ENCODE results near the gene JAKMIP1. TPM values are rescaled to one million over a fixed set of nuclear protein-coding genes. Genes with fewer than 3 reads are reported as not detected.

JAKMIP1 gene
- total RNA-seq, 1 experiment from 2014 or later: not detected

DNA sequence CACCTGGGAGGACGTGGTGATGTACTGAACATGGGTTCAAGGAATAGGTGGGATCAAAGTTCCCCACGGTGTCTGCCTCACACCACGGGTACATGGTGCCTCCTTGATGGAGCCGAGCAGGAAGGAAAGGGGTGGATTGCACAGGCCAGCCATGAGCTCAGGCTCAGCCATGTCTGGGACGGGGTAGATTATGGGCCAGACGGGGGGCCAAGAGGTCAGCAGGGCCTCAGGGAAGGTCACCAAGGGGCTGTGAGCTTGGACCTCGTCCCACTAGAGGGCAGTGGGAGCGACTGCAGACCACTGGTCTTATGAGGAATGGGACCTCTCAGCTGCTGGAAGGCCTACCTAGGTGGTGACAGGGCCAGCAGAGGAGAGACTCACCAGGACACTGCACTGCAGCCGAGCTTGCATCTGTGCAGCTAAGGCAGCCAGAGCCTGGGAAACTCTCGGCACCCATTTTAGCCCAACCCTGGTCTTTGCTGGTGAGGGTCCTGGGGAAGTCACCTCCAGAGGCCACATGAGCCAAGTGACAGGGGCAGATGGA is 38.4 kb downstream of the JAKMIP1 start:
- no peak for DNase-seq
- no peaks in the 10 kb centered on the region for H3K4me1 ChIP-seq
- no peak overlapping the region for H3K27ac ChIP-seq
- H3K36me3 ChIP-seq: no peaks in the 10 kb centered on the region
- no peaks in the 10 kb centered on the region for H3K9me3 ChIP-seq (replicated peaks)
- no peak overlapping the region for H3K4me3 ChIP-seq
- H3K27me3 ChIP-seq: peaks cover 4% of the 10 kb centered on the region

DNA sequence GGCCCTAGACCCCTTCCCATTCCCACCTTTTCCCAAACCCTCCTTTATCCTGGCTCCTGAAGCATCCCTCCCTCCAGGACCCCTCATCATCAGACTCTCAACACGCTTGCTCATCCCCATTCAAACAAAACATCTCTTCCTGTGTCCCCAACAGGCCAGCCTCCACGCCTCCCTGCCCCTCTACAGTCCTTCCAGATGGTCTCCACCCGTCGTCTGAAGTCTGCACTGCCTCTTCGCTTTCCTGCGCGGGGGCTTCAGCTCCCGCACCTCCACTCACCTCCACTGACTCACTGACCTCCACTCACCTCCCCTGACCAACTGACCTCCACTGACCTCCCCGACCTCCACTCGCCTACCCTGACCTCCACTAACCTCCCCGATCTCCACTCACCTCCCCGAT is 39.8 kb downstream of the JAKMIP1 start:
- Histone ChIP-seq H3K27me3 (peaks cover 4% of the 10 kb centered on the region), H3K36me3 (no peaks in the 10 kb centered on the region), H3K4me1 (no peaks in the 10 kb centered on the region), H3K9me3 (replicated peaks) (no peaks in the 10 kb centered on the region), H3K27ac (no peak overlapping the region), H3K4me3 (no peak overlapping the region)
- no peak for DNase-seq

- H3K4me3 ChIP-seq: no peak overlapping the region
- H3K36me3 ChIP-seq: no peaks in the 10 kb centered on the region
- no peaks in the 10 kb centered on the region for H3K4me1 ChIP-seq
- H3K9me3 ChIP-seq (replicated peaks): no peaks in the 10 kb centered on the region
- DNase-seq: no peak
- peaks cover 18% of the 10 kb centered on the region for H3K27me3 ChIP-seq
- no peak overlapping the region for H3K27ac ChIP-seq
These were observed 42.4 kb downstream of the JAKMIP1 start for GRCh38 chr4:6157926-6158325.

DNA sequence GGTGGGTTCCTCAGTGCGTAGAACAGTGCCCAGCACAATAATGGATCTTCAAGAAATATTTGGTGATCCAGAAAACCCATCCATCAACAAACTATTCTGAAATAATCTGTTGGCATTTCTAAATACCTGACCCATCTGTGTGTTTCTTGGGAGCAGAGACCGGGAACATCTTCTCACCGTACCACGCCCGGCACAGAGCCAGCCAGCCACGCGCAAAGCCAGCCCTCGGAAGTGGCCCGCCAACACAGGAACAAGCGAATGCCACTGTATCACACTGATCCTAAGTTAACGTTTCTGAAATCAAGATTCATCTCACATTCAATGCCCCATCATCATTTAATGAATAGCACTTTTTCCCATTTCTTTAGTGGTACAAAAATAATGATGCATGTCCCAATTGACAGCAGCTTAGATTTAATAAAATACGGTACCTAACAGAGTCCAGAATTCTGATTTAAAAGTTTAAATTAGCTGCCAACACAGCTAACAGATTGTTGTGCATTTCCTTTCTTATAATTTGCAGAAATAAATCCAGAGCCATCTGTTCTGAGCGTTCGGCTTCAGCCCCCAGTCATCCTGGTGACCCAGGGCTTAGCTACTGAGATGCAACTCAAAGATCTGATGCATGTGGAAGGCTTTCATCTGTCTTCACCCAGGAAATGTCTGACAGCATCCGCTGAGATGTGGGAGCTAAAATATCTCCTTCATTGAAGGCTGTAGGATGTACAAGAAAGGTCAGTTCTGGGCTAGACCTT is 44.2 kb downstream of the JAKMIP1 start:
- DNase-seq: no peak
- no peaks in the 10 kb centered on the region for H3K4me1 ChIP-seq
- no peak overlapping the region for H3K27ac ChIP-seq
- H3K36me3 ChIP-seq: no peaks in the 10 kb centered on the region
- no peak overlapping the region for H3K4me3 ChIP-seq
- H3K9me3 ChIP-seq (replicated peaks): no peaks in the 10 kb centered on the region
- H3K27me3 ChIP-seq: peaks cover 22% of the 10 kb centered on the region

DNA sequence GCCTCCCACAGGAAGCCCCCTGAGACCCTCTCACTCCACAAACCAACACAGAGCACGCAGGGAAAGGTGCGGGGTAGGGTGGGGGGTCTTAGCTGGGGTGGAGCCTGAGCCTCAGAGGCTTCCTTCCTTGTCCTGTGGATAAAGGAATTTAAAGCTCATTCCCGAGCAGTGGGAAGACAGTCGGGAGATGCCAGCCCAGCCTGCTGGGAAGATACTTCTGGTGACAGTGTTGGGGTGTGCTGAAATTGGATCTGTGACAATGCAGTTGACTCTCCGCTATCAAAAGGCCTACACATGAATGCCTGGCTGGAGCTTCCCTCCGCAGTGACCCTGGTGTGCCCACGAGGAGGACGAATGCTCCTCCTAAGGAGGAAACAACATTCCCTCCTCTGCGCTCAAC is 45.5 kb downstream of the JAKMIP1 start:
- no peak for DNase-seq
- H3K27ac ChIP-seq: no peak overlapping the region
- H3K4me3 ChIP-seq: no peak overlapping the region
- H3K9me3 ChIP-seq (replicated peaks): no peaks in the 10 kb centered on the region
- no peaks in the 10 kb centered on the region for H3K36me3 ChIP-seq
- no peaks in the 10 kb centered on the region for H3K4me1 ChIP-seq
- peaks cover 22% of the 10 kb centered on the region for H3K27me3 ChIP-seq

- Histone ChIP-seq H3K4me1 (no peaks in the 10 kb centered on the region), H3K4me3 (no peak overlapping the region), H3K9me3 (replicated peaks) (no peaks in the 10 kb centered on the region), H3K36me3 (no peaks in the 10 kb centered on the region), H3K27me3 (peaks cover 27% of the 10 kb centered on the region), H3K27ac (no peak overlapping the region)
- DNase-seq: no peak
These were observed 46.5 kb downstream of the JAKMIP1 start for GRCh38 chr4:6153874-6154273.

- Histone ChIP-seq H3K27ac (no peak overlapping the region), H3K27me3 (peaks cover 27% of the 10 kb centered on the region), H3K4me1 (no peaks in the 10 kb centered on the region), H3K36me3 (no peaks in the 10 kb centered on the region), H3K9me3 (replicated peaks) (no peaks in the 10 kb centered on the region), H3K4me3 (no peak overlapping the region)
- DNase-seq: no peak
These were observed 47.3 kb downstream of the JAKMIP1 start for GRCh38 chr4:6152869-6153705.

DNA sequence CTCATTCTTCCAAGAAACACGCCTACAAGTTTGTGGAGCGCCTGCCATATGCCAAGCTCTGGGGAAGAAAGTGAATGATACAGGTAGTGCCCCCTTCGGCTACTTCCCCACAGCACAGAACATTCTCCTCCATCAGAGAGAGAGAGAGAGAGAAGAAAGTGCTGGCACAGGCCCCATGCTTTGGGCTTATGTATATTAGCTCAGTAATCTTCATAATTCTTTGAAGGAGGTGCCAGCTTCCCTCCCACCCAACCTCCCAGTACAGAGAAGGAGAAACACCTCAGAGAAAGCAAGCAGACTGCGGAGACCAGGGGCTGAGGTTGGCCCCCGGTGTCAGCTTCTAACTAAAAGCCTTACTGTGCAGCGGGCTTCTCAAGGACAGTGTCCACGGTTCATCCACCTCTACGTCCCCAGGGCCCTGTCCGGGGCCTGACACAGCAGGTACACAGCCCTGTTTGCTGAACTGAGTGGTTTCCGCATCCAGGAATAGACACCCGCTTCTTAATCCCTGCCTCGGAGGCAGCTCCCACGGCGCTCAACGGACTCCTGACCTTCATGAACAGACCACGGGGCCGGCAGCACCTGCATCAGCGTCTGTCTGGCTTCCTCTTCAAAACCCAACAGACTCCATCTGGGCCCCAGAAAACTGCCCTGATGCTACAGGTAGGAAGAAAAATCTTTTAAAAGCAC is 50.2 kb downstream of the JAKMIP1 start:
- Histone ChIP-seq H3K36me3 (no peaks in the 10 kb centered on the region), H3K27ac (no peak overlapping the region), H3K4me1 (no peaks in the 10 kb centered on the region), H3K4me3 (no peak overlapping the region), H3K9me3 (replicated peaks) (no peaks in the 10 kb centered on the region), H3K27me3 (peaks cover 27% of the 10 kb centered on the region)
- DNase-seq: no peak

- Histone ChIP-seq H3K9me3 (replicated peaks) (peaks cover 5% of the 10 kb centered on the region), H3K27me3 (peaks cover 21% of the 10 kb centered on the region), H3K36me3 (no peaks in the 10 kb centered on the region), H3K4me3 (no peak overlapping the region), H3K27ac (no peak overlapping the region), H3K4me1 (no peaks in the 10 kb centered on the region)
- DNase-seq: no peak
These were observed 51.7 kb downstream of the JAKMIP1 start for GRCh38 chr4:6148506-6149205.

GRCh38 chr4:6147441-6147840 is 52.9 kb downstream of the JAKMIP1 start:
- H3K4me3 ChIP-seq: no peak overlapping the region
- no peaks in the 10 kb centered on the region for H3K36me3 ChIP-seq
- H3K27me3 ChIP-seq: peaks cover 13% of the 10 kb centered on the region
- no peak for DNase-seq
- peaks cover 5% of the 10 kb centered on the region for H3K9me3 ChIP-seq (replicated peaks)
- no peak overlapping the region for H3K27ac ChIP-seq
- no peaks in the 10 kb centered on the region for H3K4me1 ChIP-seq

DNA sequence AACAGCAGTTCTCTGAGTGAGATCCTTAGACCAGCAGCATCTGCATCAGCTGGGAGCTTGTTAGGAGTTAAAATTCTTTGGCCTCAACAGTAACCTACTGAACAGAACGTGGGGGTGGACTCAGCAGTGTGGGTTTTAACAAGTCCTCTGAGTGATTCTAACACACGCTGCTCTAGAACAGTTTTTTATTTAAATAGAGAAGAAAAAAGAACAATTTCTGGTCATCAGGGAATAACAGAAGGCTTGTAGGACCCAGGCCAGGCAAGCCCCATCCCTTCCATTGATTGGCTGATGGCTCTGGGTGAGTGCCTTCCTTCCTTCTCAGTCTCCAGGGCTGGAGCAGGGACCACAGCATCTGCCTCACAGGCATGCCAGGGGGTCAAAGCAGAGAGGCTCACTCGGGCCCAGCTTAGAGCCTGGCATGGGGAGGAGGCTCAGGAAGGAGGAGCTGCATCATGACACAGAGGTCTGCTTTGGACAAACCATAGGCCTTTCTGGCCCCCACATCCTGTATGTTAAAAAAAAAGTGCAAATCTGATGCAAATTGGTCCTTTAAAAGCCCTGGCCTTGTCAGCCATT is 56.7 kb downstream of the JAKMIP1 start:
- Histone ChIP-seq H3K27ac (no peak overlapping the region), H3K36me3 (no peaks in the 10 kb centered on the region), H3K27me3 (peaks cover 7% of the 10 kb centered on the region; the same call in 1 of the 2 replicates), H3K4me1 (no peaks in the 10 kb centered on the region), H3K4me3 (no peak overlapping the region), H3K9me3 (replicated peaks) (peaks cover 5% of the 10 kb centered on the region)
- no peak for DNase-seq

- no peak for DNase-seq
- Histone ChIP-seq H3K4me1 (no peaks in the 10 kb centered on the region), H3K36me3 (no peaks in the 10 kb centered on the region), H3K27ac (no peak overlapping the region), H3K27me3 (peaks cover 7% of the 10 kb centered on the region; the same call in 1 of the 2 replicates), H3K4me3 (no peak overlapping the region), H3K9me3 (replicated peaks) (peaks cover 5% of the 10 kb centered on the region)
These were observed 57.3 kb downstream of the JAKMIP1 start for GRCh38 chr4:6142935-6143602.

DNA sequence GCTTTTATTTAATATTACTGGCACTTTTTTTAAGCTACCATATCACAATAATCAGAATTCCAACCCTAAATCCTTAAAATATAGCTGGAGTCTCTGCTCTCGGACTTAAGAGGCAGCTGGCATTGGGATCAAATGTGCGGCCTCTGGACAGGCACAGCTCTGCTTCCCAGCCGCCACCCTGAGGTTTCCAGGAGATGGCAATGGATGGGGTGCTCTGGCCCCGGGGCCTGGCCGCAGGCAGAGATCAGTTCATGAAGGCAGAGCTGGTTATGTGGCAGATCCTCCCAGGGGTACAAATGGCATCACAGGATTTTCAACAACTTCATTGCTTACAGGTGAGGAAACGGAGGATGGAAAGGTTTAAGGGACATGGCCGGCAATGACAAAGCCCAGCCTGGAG is 57.8 kb downstream of the JAKMIP1 start:
- Histone ChIP-seq H3K4me3 (no peak overlapping the region), H3K9me3 (replicated peaks) (peaks cover 5% of the 10 kb centered on the region), H3K4me1 (no peaks in the 10 kb centered on the region), H3K27ac (no peak overlapping the region), H3K27me3 (peaks cover 4% of the 10 kb centered on the region; the same call in 1 of the 2 replicates), H3K36me3 (no peaks in the 10 kb centered on the region)
- DNase-seq: no peak
